Measurements from ENCODE around the gene PSMG4. TPM values are rescaled to one million over a fixed set of nuclear protein-coding genes. Genes with fewer than 3 reads are reported as not detected.

The PSMG4 gene
- 18.7 TPM for total RNA-seq
- long read RNA-seq, full-length matches to known transcripts: 4 of 14 reads
- long read RNA-seq, partial matches to known transcripts: 0 of 14 reads
- long read RNA-seq, other reads (novel, unspliced or antisense): 10 of 14 reads

DNA sequence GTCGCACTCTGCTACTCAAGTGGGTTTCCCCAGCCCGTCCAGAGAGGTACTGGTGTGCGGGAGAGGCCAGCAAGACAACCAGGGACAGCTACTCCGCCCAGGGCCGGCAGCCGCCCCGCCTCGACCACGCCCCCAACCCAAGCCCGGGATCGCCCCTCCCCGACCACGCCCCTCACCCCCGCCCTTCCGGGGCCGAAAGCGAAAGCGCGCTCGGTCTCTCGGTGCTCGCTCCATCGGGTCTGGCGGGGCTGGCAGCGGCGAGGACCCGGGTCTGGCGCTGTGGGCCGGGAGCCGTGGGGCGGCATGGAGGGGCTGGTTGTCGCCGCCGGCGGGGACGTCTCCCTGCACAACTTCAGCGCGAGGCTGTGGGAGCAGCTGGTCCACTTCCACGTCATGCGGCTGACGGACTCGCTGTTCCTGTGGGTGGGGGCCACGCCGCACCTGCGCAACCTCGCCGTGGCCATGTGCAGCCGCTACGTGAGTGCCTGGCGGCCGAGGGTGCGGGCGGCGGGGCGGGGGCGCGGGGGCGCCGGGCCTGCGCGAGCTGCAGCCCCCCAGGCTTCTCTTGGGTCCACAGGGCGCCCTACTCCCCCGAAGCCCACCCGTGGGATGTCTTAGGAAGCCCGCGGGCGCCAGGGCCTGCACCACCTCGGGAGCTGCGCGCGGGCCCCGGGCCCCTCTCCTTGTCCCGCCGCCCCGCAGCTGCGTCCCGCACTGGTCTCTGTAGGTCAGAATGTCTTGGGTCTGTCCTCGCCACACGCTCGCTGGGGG lies at the start of gene PSMG4:
Gene PSMG4, plus strand, starts transcription at position 228 of the 771 bp plus-strand sequence. Its CDS starts 76 bp downstream, at position 304.
- DNase-seq (ENCODE audit: low spot score): peak; percentile 99

- DNase-seq (ENCODE audit: low spot score): no peak
Observed at GRCh38 chr6:3209114-3210023, 49.4 kb upstream of the PSMG4 start.

DNA sequence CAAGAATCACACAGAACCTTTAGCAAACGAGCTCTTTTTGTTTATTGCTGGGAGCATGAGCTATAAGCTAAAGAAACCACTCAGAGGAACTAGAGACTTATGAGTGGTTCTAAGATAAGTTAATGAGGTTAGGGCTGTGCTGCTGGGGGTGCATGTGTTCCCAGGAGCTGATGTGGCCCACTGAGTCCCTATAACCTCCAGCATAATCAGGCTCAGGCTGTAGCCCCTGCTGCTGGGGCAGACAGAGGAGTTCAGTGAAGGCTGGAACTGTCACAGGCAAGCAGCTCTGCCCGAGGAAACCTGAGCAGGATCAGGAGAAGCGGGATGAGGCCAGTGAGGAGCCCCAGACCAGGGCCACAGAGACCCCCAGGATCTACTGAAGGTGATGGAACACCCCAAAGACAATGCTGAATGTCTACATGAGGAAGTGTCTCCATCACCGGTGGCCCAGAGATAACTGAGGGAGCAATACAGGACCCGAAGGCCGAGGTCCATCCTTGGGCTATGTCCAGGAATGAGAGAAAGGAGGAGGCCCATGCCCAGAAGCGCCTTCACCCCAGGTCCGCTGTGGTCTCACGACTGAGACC lies 48.6 kb upstream of the PSMG4 start:
- no peak for DNase-seq (ENCODE audit: low spot score)

- DNase-seq (ENCODE audit: low spot score): no peak
Observed at GRCh38 chr6:3211681-3212080, 47.1 kb upstream of the PSMG4 start.

DNA sequence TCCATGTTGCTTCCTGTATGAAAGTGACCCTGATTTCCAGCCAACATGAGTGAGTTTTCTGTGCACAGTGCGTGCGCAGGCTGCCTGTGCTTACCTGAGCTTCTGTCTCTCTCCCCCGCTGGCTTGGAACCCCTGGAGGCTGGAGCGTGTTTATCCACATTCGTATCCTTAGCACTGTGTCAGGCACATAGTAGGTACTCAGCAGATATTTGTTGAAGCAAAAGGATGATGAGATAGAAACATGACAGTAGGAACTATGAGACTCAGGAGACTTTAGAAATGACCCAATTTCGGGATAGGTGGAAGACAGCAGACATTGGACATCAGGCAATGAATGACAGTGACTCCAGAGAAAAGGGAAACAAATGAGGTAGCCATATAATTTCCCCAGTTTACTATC lies 46.5 kb upstream of the PSMG4 start:
- DNase-seq (ENCODE audit: low spot score): no peak

GRCh38 chr6:3213334-3213695 lies 45.4 kb upstream of the PSMG4 start:
- no peak for DNase-seq (ENCODE audit: low spot score)

- DNase-seq (ENCODE audit: low spot score): no peak
Observed at GRCh38 chr6:3214898-3215297, 43.8 kb upstream of the PSMG4 start.

DNA sequence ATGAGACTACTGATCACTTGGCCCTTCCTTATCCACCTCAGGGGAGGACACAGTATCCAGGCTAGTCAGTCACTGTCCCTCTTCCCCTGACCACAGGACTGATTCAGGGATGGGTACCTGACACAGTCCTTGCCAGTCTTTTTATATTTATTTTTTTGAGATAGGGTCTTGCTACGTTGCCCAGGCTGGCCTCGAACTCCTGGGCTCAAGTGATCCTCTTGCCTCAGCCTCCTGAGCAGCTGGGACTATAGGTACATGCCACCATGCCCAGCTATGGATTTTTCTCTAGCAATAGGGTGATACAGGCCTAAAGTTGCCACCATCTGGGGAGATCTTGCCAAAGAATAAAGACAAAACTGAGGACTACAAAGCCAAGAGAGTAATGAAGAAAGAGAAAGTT lies 41.5 kb upstream of the PSMG4 start:
- DNase-seq (ENCODE audit: low spot score): no peak

GRCh38 chr6:3218266-3218665 lies 40.5 kb upstream of the PSMG4 start:
- DNase-seq (ENCODE audit: low spot score): no peak

DNA sequence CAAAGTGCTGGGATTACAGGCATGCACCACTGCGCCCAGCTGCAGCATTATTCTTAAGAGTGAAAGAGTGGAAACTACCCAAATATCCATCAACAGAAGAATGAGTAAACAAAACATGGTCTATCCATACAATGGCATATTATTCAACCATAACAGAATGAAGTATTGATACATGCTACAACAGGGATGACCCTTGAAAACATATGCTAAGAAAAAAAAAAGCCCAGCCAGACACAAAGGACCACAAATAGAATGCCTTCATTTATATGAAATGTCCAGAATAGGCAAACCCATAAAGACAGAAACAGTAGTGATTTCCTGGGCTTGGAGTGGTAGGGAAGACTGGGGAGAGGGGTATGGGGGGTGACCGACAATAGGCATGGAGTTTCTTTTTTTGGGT lies 38.4 kb upstream of the PSMG4 start:
- no peak for DNase-seq (ENCODE audit: low spot score)

DNA sequence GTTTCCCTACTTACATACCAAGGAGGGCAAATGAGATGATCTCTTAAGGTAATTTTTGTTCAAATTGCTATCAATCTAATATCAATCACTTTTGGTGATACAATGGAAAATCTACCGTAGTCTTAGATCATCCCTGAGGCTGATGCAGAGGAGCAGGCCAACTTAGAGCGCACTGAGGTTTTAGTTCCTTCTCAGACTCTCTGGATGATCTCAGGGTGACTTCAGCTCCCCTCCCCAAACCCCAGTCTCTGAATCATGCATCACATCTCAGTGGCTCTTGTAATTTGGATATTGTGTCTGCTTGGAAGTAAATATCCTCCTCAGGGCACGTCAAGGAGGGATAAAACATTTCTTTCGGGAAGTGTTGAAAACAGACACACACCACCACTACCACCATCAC lies 37.2 kb upstream of the PSMG4 start:
- DNase-seq (ENCODE audit: low spot score): no peak

- DNase-seq (ENCODE audit: low spot score): no peak
Observed at GRCh38 chr6:3222506-3223038, 36.2 kb upstream of the PSMG4 start.

- no peak for DNase-seq (ENCODE audit: low spot score)
Observed at GRCh38 chr6:3226042-3226441, 32.7 kb upstream of the PSMG4 start.

GRCh38 chr6:3226481-3227362 lies 32.0 kb upstream of the PSMG4 start:
- no peak for DNase-seq (ENCODE audit: low spot score)

DNA sequence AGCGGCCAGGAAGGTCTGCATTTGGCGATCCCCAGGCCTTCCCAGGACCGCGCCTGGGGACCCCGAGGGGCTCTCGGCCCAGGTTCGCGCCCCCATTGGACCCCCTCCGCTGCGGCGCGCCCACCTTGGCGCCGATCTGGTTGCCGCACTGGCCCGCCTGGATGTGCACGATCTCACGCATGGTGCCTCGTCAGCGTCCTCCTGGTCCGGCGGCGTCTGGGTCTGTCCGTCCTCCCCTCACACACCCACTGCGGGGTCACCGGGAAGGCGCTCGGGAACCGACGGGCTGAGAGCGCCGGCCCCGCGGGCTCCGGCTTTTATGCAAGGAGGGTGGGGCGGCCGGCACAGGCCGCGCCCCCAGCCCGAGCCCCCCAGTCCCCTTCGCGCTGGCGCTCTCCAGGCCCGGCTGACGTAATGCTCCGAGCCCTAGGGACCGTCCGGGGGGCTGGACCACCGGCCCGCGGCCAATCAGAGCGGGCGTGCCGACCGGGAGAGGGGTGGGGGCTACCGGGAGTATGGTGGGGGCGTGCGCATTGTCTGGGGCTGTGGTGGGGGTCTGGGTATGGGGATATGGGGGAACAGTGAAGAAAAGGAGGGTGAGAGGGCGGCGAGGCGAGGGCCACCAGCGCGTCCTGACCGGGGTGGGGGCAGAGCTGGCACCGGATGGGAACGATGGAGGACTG lies 31.2 kb upstream of the PSMG4 start, which contains the start of gene TUBB2B:
Gene TUBB2B, minus strand, starts transcription at position 291 of the 683 bp plus-strand sequence. Its CDS starts 110 bp downstream, at position 181.
- no peak for DNase-seq (ENCODE audit: low spot score)

- DNase-seq (ENCODE audit: low spot score): no peak
Observed at GRCh38 chr6:3228046-3228671, 30.6 kb upstream of the PSMG4 start.

GRCh38 chr6:3228771-3229565 lies 29.8 kb upstream of the PSMG4 start:
- DNase-seq (ENCODE audit: low spot score): no peak

DNA sequence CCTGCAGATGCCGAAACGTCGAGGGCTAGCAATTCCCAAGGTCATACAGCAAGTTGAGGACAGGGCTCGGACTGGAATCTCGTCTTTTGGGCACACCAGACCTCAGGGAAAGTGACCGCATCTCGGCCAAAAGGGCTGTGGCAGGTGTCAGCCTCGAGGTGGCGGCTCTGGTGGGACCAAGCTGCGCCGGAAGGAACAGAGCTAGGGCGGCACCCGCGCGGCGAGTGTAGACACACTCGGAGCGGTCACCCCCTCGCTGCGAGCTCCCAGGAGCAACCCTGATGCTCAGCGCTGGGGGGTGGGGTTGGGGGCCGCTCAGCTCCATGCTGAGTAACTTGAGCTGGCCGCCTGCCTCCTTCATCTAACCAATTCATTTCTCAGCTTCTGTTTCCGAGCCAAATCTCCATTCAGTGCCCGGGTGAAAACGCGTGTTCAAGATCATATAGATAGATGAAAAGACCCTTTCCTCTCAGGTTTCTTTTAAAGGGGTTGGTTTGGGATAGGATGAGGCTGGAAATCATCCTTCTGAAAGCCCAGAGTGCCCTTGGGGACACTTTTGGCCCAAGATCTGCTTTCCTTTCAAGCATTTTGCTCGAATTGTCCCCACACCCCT lies 29.1 kb upstream of the PSMG4 start:
- no peak for DNase-seq (ENCODE audit: low spot score)
